Stimulated activated CD4-positive, alpha-beta T cell treated with anti-CD3 and anti-CD28 coated beads, Interleukin-12 subunit alpha, Interleukin-12 subunit beta, amount 100 ng/mL, for 4 hours (primary cell): ENCODE results near the gene KRT13.

ENCODE experiments used
- DNase-seq: peaks from one replicate; pipeline ENCODE4 v3.0.0-alpha.2; 2020

Gene KRT13

GRCh38 chr17:41518789-41519449 is 13.5 kb upstream of the KRT13 start, which contains the start of gene KRT15:
KRT15 (minus strand) TSS chr17:41518890; CDS start chr17:41518827, 63 bp downstream.
- DNase-seq, result no peak

GRCh38 chr17:41518031-41518430 is 12.6 kb upstream of the KRT13 start:
- DNase-seq, result no peak

GRCh38 chr17:41516830-41517283 is 11.4 kb upstream of the KRT13 start:
- no peak for DNase-seq

- DNase-seq, result no peak
These were observed 10.9 kb upstream of the KRT13 start for GRCh38 chr17:41516147-41516829.

- no peak for DNase-seq
These were observed 7.7 kb upstream of the KRT13 start for GRCh38 chr17:41513168-41513547.

GRCh38 chr17:41512546-41513167 is 7.2 kb upstream of the KRT13 start:
- DNase-seq, result no peak

GRCh38 chr17:41511716-41512115 is 6.3 kb upstream of the KRT13 start:
- DNase-seq, result no peak

- no peak for DNase-seq
These were observed 5.7 kb upstream of the KRT13 start for GRCh38 chr17:41511116-41511515.

GRCh38 chr17:41510251-41511065 is 5.0 kb upstream of the KRT13 start:
- no peak for DNase-seq

- DNase-seq, result no peak
These were observed 2.0 kb upstream of the KRT13 start for GRCh38 chr17:41507315-41507880.

- DNase-seq, result no peak
These were observed 676 bp upstream of the KRT13 start for GRCh38 chr17:41505809-41506767.

GRCh38 chr17:41504246-41504977 is 1.0 kb downstream of the KRT13 start:
- DNase-seq, result no peak

- DNase-seq, result no peak
These were observed 2.2 kb downstream of the KRT13 start for GRCh38 chr17:41503202-41503601.

- no peak for DNase-seq
These were observed 5.1 kb downstream of the KRT13 start for GRCh38 chr17:41500131-41500911.

- no peak for DNase-seq
These were observed 5.7 kb downstream of the KRT13 start for GRCh38 chr17:41499714-41500113.

- DNase-seq, result no peak
These were observed 7.1 kb downstream of the KRT13 start for GRCh38 chr17:41498276-41498675.

GRCh38 chr17:41496803-41497484 is 8.5 kb downstream of the KRT13 start:
- DNase-seq, result peak; percentile 37

GRCh38 chr17:41494524-41494923 is 10.9 kb downstream of the KRT13 start:
- DNase-seq, result no peak

- DNase-seq, result no peak
These were observed 12.6 kb downstream of the KRT13 start for GRCh38 chr17:41492771-41493170.
